Urinary bladder (tissue), 4 donors: ENCODE measurements around the gene NPDC1. TPM values are rescaled to one million over a fixed set of nuclear protein-coding genes. Genes with fewer than 3 reads are reported as not detected.

Source experiments
- DNase-seq: peaks from one replicate; pipeline ENCODE4 v3.0.0-alpha.2; 2015; ENCODE audit errors: extremely low spot score
- H3K27ac ChIP-seq: one replicate; pipeline ENCODE4 v1.5.1; 2013; ENCODE audit warnings: low read depth, mild to moderate bottlenecking, moderate library complexity
- H3K36me3 ChIP-seq: one replicate; pipeline ENCODE4 v1.6.1; 2013; ENCODE audit warnings: mild to moderate bottlenecking, moderate library complexity; ENCODE audit not compliant: insufficient read depth
- H3K4me1 ChIP-seq: one replicate; pipeline ENCODE4 v1.6.1; 2013; ENCODE audit warnings: mild to moderate bottlenecking, moderate library complexity; ENCODE audit not compliant: insufficient read depth
- H3K4me3 ChIP-seq: one replicate; pipeline ENCODE4 v1.5.1; 2013; ENCODE audit warnings: low read depth, low read length
- WGBS: extraction: QIAGEN DNeasy Blood & Tissue Kit; methylation state at CpG from one replicate; pipeline ENCODE4 v1.1.7; 2013; 5-methylcytosine and 5-hydroxymethylcytosine counted together
- polyA plus RNA-seq: library from polyadenylated mRNA; stranded (reverse); fragments of 200-250 nt; gene quantifications from one replicate; pipeline ENCODE4 v1.2.3, GENCODE V29; 2013
- small RNA-seq: library from RNA; depleted of rRNA; stranded (forward); fragments of <200 nt; gene quantifications from one replicate; pipeline ENCODE3, GENCODE V24; 2014
- total RNA-seq: library from RNA; depleted of rRNA; stranded (reverse); fragments of >200 nt; gene quantifications from one replicate; pipeline ENCODE4 v1.2.3, GENCODE V29; 2014
- donor health status: healthy with polysubstance abuse.
- donor health status: healthy.

The NPDC1 gene
- total and polyA plus RNA-seq, 2 donors = 17.9 to 120 TPM

- Histone ChIP-seq H3K27ac (no peak overlapping the region), H3K4me3 (no peak overlapping the region), H3K36me3 (no peaks in the 10 kb centered on the region), H3K4me1 (no peaks in the 10 kb centered on the region)
- no peak for DNase-seq
- 67% methylated on average over 54 of the region's 54 CpGs for WGBS
Measured at GRCh38 chr9:136994180-136994887, 51.6 kb downstream of the NPDC1 start.

GRCh38 chr9:136992819-136993369, 53.1 kb downstream of the NPDC1 start:
- WGBS = 43% methylated on average over 18 of the region's 18 CpGs
- Histone ChIP-seq H3K4me3 (peak overlapping the region; percentile 75), H3K27ac (no peak overlapping the region), H3K36me3 (no peaks in the 10 kb centered on the region), H3K4me1 (no peaks in the 10 kb centered on the region)
- no peak for DNase-seq

GRCh38 chr9:136991993-136992818, 53.8 kb downstream of the NPDC1 start, which contains the start of gene PAXX:
Gene PAXX, plus strand, starts transcription at chr9:136992422. Its CDS starts 22 bp downstream, at chr9:136992444.
- H3K4me1 ChIP-seq = no peaks in the 10 kb centered on the region
- under 1% methylated on average over 92 of the region's 92 CpGs for WGBS
- peak within 1 kb of the TSS; percentile 75 for H3K4me3 ChIP-seq

GRCh38 chr9:136990242-136990911, 55.6 kb downstream of the NPDC1 start:
- Histone ChIP-seq H3K36me3 (no peaks in the 10 kb centered on the region), H3K4me3 (no peak overlapping the region), H3K27ac (no peak overlapping the region), H3K4me1 (no peaks in the 10 kb centered on the region)
- WGBS = 80% methylated on average over 10 of the region's 10 CpGs
- DNase-seq = no peak

More at GRCh38 chr9:136991993-136992818, 53.8 kb downstream of the NPDC1 start, which contains the start of gene PAXX:
- peak within 1 kb of the TSS; percentile 65 for H3K27ac ChIP-seq
- H3K36me3 ChIP-seq = no peaks in the 10 kb centered on the region
- DNase-seq = peak; percentile 68

Small RNA genes lying within 50 kb of the gene (small RNA-seq; reads per million reads assigned to genes)
- gene RF00153 = not detected

Other genes with a start within 250 kb of the NPDC1 start
Only the 30 nearest of the 37 such genes appear.
- 3.0 TPM for gene MAMDC4, start 193.8 kb downstream of the NPDC1 start, total RNA-seq
- gene MAMDC4, start 193.8 kb downstream of the NPDC1 start, polyA plus RNA-seq = 3.8 TPM
- gene EDF1, start 179.9 kb downstream of the NPDC1 start, total RNA-seq = 128 TPM
- gene EDF1, start 179.9 kb downstream of the NPDC1 start, polyA plus RNA-seq = 337 TPM
- gene TRAF2, start 159.7 kb downstream of the NPDC1 start, total RNA-seq = 7.9 TPM
- 13.1 TPM for gene TRAF2, start 159.7 kb downstream of the NPDC1 start, polyA plus RNA-seq
- gene FBXW5, start 101.4 kb downstream of the NPDC1 start, total RNA-seq = 47.5 TPM
- 151 TPM for gene FBXW5, start 101.4 kb downstream of the NPDC1 start, polyA plus RNA-seq
- gene C8G, start 100.9 kb downstream of the NPDC1 start, total RNA-seq = 1.0 TPM
- gene C8G, start 100.9 kb downstream of the NPDC1 start, polyA plus RNA-seq = 1.2 TPM
- not detected for gene LCN12, start 93.9 kb downstream of the NPDC1 start, total RNA-seq
- gene LCN12, start 93.9 kb downstream of the NPDC1 start, polyA plus RNA-seq = 0.41 TPM
- 3.3 TPM for gene PTGDS, start 68.7 kb downstream of the NPDC1 start, total RNA-seq
- 71.8 TPM for gene PTGDS, start 68.7 kb downstream of the NPDC1 start, polyA plus RNA-seq
- gene LCNL1, start 63.2 kb downstream of the NPDC1 start, total RNA-seq = 0.11 TPM
- gene LCNL1, start 63.2 kb downstream of the NPDC1 start, polyA plus RNA-seq = 0.30 TPM
- 9.3 TPM for gene PAXX, start 53.8 kb downstream of the NPDC1 start, total RNA-seq
- 55.4 TPM for gene PAXX, start 53.8 kb downstream of the NPDC1 start, polyA plus RNA-seq
- 3.6 TPM for gene CLIC3, start 49.6 kb downstream of the NPDC1 start, total RNA-seq
- 11.0 TPM for gene CLIC3, start 49.6 kb downstream of the NPDC1 start, polyA plus RNA-seq
- gene ABCA2, start 17.9 kb downstream of the NPDC1 start, total RNA-seq = 11.1 TPM
- 30.8 TPM for gene ABCA2, start 17.9 kb downstream of the NPDC1 start, polyA plus RNA-seq
- gene FUT7, start 14.1 kb downstream of the NPDC1 start, total RNA-seq = not detected
- 0.18 TPM for gene FUT7, start 14.1 kb downstream of the NPDC1 start, polyA plus RNA-seq
- gene ENTPD2, start 7.9 kb upstream of the NPDC1 start, total RNA-seq = 6.4 TPM
- 2.8 TPM for gene ENTPD2, start 7.9 kb upstream of the NPDC1 start, polyA plus RNA-seq
- 3.2 TPM for gene SAPCD2, start 24.4 kb upstream of the NPDC1 start, total RNA-seq
- 0.63 TPM for gene SAPCD2, start 24.4 kb upstream of the NPDC1 start, polyA plus RNA-seq
- 4.0 TPM for gene UAP1L1, start 31.3 kb upstream of the NPDC1 start, total RNA-seq
- 11.5 TPM for gene UAP1L1, start 31.3 kb upstream of the NPDC1 start, polyA plus RNA-seq
- 29.1 TPM for gene MAN1B1, start 40.8 kb upstream of the NPDC1 start, total RNA-seq
- gene MAN1B1, start 40.8 kb upstream of the NPDC1 start, polyA plus RNA-seq = 38.5 TPM
- 18.5 TPM for gene DPP7, start 68.6 kb upstream of the NPDC1 start, total RNA-seq
- gene DPP7, start 68.6 kb upstream of the NPDC1 start, polyA plus RNA-seq = 162 TPM
- gene GRIN1, start 93.0 kb upstream of the NPDC1 start, total RNA-seq = 0.26 TPM
- 0.18 TPM for gene GRIN1, start 93.0 kb upstream of the NPDC1 start, polyA plus RNA-seq
- gene LRRC26, start 123.9 kb upstream of the NPDC1 start, total RNA-seq = not detected
- gene LRRC26, start 123.9 kb upstream of the NPDC1 start, polyA plus RNA-seq = not detected
- gene TMEM210, start 125.9 kb upstream of the NPDC1 start, total RNA-seq = not detected
- gene TMEM210, start 125.9 kb upstream of the NPDC1 start, polyA plus RNA-seq = not detected
- 18.6 TPM for gene ANAPC2, start 142.4 kb upstream of the NPDC1 start, total RNA-seq
- gene ANAPC2, start 142.4 kb upstream of the NPDC1 start, polyA plus RNA-seq = 40.3 TPM
- 21.4 TPM for gene SSNA1, start 142.5 kb upstream of the NPDC1 start, total RNA-seq
- gene SSNA1, start 142.5 kb upstream of the NPDC1 start, polyA plus RNA-seq = 94.1 TPM
- gene TPRN, start 154.6 kb upstream of the NPDC1 start, total RNA-seq = 3.0 TPM
- 9.3 TPM for gene TPRN, start 154.6 kb upstream of the NPDC1 start, polyA plus RNA-seq
- gene TMEM203, start 159.5 kb upstream of the NPDC1 start, total RNA-seq = 24.2 TPM
- 41.2 TPM for gene TMEM203, start 159.5 kb upstream of the NPDC1 start, polyA plus RNA-seq
- gene NDOR1, start 159.5 kb upstream of the NPDC1 start, total RNA-seq = 3.2 TPM
- 10.4 TPM for gene NDOR1, start 159.5 kb upstream of the NPDC1 start, polyA plus RNA-seq
- gene RNF208, start 176.1 kb upstream of the NPDC1 start, total RNA-seq = not detected
- gene RNF208, start 176.1 kb upstream of the NPDC1 start, polyA plus RNA-seq = 8.1 TPM
- 0.42 TPM for gene CYSRT1, start 179.0 kb upstream of the NPDC1 start, total RNA-seq
- 0.71 TPM for gene CYSRT1, start 179.0 kb upstream of the NPDC1 start, polyA plus RNA-seq
- not detected for gene RNF224, start 181.3 kb upstream of the NPDC1 start, total RNA-seq
- 0.09 TPM for gene RNF224, start 181.3 kb upstream of the NPDC1 start, polyA plus RNA-seq
- not detected for gene SLC34A3, start 184.7 kb upstream of the NPDC1 start, total RNA-seq
- 0.05 TPM for gene SLC34A3, start 184.7 kb upstream of the NPDC1 start, polyA plus RNA-seq
- 57.9 TPM for gene TUBB4B, start 195.1 kb upstream of the NPDC1 start, total RNA-seq
- gene TUBB4B, start 195.1 kb upstream of the NPDC1 start, polyA plus RNA-seq = 239 TPM